ENCODE measurements around the gene NKAP.
"Not testable (repeated sequence)": the region's sequence is repeated elsewhere in the genome, so short reads cannot be mapped to it uniquely, and the experiment has no call there.

Gene NKAP

DNA sequence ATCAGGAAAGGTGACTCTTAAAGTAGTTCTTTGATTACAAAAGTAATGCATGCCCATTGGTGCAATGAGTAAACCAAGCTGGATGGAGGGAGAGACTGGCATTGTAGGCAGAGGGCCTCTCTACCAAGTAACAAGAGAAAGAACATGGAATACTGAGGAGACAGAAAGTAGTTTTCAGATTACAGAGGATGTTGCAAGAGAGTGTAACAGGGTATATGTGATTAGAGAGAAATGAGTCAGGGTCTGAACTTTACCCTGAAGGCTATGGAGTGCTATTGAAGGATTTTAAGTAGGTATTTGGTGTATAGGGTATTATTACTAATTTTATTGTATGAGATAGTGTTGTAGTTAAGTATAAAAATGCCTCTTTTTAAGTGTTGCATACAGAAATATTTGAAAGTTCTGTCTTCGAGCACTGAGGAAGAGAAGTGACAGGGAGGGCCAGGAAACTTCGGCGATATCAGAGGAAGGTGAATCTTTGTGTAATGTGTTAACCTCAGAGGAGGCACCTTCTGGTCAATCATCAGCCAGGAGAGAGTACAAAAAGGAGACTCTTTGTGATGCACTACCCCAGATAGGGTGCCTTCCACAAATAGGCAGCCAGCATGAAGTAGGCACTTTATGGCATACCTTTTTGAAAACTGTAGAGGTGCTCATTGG lies 8.2 kb downstream of the NKAP start:
- no peak for DNase-seq

DNA sequence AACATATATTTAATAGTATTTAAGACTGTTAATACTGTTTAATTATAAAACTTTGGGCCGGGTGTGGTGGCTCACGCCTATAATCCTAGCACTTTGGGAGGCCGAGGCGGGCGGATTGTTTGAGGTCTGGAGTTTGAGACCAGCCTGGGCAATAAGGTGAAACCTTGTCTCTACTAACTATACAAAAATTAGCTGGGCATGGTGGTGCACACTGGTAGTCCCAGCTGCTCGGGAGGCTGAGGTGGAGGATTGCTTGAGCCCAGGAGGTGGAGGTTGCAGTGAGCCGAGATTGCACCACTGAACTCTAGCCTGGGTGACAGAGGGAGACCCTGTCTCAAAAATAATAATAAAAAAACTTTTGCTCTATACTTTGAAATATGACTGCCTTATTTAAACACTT lies 21.2 kb downstream of the NKAP start:
- not testable (repeated sequence) for DNase-seq

DNA sequence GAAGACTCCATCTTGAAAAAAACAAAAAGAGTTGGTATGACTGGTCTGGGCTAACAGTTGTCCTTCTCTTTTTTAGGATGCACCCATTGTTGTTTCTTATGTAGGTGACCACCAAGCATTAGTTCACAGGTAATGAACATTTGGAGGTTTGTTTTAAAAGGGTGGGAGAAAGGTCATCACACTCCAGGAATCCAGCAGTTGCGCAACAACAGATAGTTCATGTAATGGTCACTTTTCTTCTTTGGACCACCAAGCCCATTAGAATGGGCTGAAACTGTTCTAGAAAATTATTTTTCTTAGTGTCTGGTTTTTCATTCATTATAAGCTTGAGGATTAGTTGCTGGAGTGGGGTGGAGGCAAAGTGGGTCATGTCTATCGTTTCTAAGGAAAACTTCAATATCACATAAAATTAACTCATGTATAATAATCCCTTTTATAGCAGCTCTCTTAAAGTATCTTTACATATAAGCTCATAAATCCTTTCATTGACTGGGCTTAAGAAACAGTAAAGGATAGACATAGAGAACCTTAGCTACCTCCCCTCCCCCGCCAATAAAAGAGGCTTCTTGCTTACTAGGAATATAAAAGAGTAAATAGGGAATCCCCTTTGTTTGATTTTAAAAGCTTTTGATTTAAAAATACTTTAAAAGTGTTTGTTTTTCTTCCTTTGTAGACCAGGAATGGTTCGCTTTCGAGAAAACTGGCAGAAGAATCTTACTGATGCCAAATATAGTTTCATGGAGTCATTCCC lies 23.5 kb downstream of the NKAP start:
- DNase-seq = no peak

DNA sequence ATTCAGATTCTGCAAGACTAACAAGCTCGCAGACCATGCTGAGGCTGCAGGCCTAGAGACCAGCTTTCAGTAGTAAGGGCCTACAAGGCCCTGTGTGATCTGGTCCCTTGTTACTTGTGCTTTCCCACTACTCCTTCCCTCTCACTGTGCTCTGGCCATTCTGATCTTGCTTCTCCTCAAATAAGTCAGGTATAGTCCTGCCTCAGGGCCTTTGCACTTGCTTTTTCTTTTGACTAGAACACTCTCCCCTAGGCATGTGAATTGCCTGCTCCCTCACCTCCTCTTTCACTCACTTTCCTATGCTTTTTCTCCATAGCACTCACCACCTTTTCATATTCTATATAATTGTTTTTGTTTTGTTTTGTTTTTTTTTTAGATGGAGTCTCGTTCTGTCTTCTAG lies 25.7 kb downstream of the NKAP start:
- no peak for DNase-seq

DNA sequence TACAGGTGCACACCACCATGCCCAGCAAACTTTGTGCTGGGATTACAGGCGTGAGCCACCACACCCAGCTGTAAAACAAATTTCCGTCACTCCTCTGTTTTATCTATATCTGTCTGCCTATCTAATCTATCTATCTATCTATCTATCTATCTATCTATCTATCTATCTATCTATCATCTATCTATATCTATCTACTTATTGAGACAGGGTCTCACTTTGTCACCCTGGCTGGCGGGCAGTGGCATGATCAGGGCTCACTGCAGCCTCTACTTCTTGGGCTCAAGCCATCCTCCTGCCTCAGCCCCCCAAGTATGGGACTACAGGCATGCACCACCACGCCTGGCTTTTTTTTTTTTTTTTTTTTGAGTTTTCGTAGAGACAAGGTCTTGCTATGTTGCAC lies 27.2 kb downstream of the NKAP start:
- no peak for DNase-seq

DNA sequence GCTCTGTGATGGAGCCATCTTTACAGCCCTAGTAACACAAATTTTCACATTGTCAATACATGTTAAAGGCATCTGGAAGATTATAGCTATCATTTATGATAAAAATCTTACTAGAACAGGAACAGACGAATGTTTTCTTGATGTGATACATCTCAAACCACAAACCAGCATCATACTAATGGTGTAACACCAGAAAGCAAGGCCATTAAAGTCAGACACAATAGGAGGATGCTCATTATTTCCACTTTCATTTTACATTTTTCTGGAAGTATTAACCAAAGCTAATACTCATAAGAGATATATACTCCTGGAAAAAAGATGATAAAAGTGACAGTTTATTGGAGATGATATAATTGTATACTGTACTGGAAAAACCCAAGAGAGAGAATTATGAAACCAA lies 42.6 kb downstream of the NKAP start:
- no peak for DNase-seq

DNA sequence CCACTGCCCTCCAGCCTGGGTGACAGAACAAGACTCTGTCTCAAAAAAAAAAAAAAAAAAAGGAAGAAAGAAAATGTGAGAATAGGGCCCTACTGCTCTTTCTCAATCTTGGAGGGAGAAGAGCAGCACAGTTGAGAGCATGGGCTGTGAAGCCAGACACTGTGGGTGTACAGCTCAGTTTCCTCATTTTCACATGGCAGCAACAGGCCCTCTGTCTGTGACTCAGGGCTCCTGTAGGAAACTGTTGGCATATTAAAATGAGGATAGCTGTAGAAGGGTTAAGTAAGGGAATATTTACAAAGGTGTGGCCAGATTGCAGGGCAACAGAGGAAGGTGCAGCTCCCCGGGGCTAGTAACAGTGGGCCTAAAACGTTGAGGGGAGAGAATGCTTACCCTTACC lies 44.4 kb downstream of the NKAP start:
- peak; percentile 89 for DNase-seq

DNA sequence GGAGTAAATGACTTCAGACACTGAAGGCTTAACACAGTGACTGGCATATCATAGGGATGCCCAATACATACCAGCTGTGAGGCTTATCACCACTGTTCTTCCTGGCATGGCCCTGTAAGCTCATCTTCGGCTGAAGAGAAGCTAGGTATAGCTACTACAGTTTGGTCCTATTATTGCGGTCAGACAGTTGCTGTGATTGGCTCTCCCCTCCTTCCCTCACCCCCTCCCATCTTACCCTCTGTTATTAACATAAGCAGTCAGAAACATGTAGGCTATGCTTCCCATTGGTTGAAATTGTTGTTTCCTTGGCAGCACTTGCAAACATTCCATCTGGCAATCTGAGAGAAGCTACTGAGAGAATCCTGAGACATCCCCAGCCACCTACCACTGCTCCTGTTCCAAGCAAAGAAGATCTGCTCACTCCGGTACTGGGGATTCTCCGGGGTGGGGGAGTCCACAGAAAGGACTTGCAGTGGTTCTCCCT lies 47.7 kb downstream of the NKAP start, which contains the start of gene AKAP14:
AKAP14 (plus strand) TSS at position 51 of the 484 bp plus-strand sequence. CDS start 7,331 bp downstream, outside the sequence.
- DNase-seq = no peak

DNA sequence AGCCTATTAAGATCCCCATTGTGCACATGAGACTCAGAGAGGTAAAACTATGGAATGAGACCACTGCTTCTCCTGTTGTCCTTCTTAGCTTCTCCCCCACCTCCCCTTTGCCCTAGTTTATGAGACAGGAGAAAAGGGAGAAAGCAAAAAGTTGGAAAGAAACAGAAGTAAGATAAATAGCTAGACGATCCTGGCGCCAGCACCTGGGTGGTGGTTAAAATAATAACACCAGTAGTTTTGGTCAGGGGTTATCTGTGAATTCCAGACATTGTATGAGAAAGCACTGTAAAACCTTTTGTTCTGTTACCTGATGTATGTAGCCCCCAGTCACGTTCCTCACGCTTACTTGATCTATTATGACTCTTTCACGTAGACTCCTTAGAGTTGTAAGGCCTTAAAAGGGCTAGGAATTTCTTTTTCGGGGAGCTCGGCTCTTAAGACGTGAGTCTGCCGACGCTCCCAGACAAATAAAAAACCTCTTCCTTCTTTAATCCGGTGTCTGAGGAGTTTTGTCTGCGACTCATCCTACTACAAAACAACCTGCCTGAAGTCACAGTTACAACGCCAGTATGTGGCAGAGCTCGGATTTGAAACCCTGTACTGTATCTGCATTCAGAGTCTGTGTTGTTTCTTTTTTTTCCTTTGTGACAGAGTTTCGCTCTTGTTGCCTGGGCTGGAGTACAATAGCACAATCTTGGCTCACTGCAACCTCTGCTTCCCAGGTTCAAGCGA lies 51.4 kb downstream of the NKAP start:
- DNase-seq = not testable (repeated sequence)

DNA sequence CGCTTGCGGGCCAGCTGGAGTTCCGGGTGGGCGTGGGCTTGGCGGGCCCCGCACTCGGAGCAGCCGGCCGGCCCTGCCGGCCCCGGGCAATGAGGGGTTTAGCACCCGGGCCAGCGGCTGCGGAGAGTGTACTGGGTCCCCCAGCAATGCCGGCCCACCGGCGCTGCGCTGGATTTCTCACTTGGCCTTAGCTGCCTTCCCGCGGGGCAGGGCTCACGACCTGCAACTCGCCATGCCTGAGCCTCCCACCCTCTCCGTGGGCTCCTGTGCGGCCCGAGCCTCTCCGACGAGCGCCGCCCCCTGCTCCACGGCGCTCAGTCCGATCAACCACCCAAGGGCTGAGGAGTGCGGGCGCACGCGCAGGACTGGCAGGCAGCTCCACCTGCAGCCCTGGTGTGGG lies 52.9 kb downstream of the NKAP start:
- DNase-seq = not testable (repeated sequence)

DNA sequence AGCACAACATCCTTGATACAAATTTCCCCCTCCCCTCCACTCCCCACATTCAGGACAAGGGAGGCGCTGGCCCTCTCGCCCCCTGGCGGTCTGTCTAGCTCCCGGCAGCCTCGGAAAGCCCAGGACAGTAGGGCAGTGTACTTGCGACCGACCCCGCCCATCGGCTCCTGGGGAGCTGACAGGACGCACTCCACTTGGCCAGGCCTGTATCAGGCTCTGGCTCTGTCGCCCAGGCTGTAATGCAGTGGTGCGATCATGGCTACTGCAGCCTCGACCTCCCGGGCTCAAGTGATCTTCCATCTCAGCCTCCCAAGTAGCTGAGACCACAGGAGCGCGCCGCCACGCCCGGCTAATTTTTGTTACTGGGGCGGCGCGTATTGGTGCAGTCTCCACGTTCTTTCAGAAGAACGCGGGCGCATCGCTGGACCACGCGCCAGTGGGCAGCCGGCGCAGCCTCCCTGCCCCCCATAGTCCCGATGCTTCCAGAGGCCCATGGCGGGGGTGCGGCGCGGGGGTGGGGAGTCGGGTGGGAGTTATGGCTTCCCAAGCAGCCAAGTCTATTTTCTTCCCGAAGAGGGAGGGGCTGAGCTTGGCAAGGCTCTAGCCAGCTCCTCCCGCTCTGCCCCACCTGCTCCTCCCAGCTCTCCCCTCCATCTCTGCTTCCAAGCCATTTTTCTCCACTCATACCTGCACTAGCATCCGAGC lies 55.7 kb downstream of the NKAP start:
- DNase-seq = no peak

DNA sequence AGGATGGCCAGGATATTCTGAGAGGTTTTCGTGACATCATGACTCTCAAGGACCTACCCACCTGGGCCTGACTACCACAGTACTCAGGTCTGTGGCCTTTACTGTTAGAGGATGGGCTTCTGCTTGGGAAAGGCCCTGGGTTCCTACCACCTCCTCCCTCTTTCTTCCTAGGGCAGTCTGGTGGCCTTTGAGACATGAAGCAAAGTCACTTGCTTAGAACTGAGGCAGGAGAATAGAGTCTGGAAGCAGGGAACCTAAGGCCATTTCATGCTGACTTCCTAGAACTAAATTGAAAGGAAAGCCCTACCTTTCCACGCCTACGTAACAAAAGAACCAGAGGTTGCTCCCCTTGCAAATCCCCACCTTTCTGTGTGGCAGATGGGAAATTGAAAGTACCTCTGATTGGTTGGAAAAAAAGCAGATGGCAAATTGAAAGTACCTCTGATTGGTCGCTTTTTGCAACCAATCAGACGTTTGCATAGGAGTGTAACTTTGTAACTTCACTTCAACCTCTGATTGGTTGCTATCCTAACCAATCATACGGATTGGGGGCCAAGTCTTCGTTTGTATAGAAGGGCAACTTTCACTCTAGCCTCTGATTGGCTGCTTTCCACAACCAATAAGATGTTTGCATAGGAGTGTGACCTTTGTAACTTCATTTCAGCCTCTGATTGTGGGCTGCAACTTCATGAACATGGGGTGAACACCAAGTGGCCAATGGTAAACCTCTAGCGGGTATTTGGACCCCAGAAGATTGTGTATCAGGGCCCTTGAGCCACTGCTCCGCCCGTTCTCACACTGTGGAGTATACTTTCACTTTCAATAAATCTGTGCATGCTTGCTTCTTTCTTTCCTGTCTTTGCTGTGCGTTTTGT lies 57.8 kb downstream of the NKAP start:
- DNase-seq = peak; percentile 3

DNA sequence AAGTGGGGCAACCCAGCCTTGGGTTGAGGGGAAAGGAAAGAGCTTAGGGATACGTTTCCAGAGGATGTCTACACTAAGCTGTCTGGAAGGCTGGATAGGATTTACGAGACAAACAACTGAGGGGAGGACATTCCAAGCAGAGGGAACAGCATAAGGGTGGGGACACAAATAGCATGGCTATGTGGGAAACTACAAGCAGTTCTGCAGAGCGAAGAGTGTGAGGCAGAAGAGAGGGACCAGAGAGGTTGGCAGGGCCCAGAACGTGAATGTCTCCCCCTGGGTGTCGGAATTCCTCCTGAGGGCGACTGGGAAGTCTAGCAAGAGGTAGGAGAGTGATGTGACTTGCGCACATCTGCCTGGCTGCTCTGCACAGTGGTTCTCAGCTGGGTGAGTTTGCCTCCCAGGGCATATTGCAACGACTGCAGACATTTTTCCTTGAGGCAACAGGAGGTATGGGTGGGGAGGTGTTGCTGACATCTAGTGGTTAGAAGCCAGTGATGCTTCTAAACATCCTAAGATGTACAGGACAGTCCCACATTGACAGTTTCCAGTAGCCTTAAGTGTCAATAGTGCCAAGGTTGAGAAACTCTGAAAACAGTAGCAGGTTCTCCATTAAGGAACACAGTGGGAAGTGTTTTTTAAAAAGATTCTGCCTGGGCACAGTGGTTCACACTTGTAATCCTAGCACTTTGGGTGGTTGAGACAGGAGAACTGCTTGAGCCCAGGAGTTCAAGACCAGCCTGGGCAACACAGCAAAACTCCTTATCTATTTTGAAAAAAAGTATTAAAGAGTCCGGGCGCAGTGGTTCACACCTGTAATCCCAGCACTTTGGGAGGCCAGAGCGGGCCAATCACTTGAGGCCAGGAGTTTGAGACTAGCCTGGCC lies 62.8 kb downstream of the NKAP start:
- DNase-seq = peak; percentile 52

DNA sequence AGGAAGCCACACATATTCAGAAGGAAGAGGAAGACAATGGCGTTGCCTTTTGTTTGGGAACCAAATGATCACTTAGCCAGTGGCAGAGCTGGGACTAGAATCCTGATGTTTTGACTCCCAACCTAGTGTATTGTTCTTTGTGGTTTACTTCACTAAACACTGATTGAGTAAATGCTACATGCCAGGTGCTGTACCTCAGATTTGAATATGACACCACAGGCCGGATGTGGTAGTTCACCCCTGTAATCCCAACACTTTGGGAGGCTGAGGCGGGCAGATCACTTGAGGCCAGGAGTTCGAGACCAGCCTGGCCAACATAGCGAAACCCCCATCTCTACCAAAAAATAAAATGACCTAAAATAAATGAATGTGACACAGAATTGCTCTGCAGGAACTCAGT lies 63.5 kb downstream of the NKAP start:
- DNase-seq = no peak

DNA sequence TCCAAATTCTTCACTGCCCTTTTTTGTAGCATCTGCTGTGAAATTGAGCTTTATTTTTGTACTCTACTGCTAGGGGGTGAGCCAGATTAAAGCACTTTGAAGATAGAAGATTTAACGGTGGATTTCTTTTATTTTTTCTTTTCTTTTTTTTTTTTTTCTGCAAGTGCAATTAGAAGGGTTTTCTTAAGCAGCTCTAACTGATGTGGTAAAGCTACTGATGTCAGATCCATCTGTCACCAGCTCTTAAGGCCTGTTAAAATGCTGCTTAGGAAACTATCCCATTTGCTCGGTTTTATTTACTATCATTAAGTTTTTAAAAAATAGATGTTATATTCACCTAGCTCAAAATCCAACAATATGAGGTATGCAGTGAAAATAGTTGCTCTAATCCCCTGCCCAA lies 64.8 kb downstream of the NKAP start:
- no peak for DNase-seq

DNA sequence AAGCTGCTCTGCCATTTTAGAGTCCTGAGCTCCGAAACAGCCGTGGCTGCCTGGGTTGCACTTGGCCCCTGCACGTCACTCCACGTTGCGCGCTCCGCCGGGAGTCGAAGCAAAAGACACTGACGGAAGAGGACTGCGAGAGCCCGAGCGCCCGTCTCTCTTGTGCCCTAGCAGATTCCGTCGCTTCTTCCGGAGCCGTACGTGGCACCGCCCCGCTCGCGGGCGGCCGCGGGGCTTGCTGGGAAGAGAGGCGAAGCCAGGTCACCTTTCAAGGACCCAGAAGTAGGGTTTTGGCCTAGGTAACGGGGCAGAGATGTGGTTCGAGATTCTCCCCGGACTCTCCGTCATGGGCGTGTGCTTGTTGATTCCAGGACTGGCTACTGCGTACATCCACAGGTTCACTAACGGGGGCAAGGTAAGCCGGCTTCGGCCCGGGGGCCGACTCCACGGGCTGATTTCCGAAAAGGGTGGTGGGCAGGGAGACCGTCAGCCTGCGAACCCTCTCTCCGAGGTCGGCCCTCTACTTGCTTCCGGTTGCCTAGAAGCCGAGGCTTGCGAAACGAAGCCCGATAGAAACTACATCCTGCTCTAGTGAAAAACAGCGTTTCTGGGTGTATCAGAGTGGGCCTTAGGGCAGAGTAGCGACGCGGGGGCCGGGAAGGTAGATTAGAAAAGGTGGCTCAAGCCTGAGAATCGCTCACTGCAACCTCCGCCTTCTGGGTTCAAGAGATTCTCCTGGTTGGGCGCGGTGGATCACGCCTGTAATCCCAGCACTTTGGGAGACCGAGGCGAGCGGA lies 71.8 kb downstream of the NKAP start, which contains the start of the genes NDUFA1 and RNF113A:
NDUFA1 (plus strand) TSS at position 234 of the 797 bp plus-strand sequence; CDS start at position 314, 80 bp downstream.
RNF113A (minus strand) TSS at position 135 of the 797 bp plus-strand sequence; CDS start at position 15, 120 bp downstream.
- peak; percentile 81 for DNase-seq

DNA sequence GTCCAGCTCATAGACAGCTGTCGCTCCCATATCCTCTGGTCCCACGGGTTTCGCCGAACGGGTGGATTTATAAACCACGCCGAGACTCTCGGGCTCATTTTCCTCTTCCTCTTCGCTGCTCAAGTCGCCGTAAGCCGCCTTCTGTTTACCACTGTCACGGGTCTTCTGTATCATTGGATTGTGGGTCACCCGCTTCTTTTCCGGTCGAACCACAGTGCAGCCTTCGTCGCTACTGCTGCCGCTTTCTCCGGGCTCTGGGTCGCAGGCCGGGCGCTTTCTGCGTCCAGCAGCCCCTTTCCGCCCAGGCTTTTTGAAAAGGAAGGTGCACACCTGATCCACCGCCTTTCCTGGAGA lies 72.3 kb downstream of the NKAP start:
- no peak for DNase-seq

Data from MV-4-11 (cell line).